Endothelial cell of umbilical vein (primary cell): ENCODE measurements around the gene MIOS. TPM values are rescaled to one million over a fixed set of nuclear protein-coding genes. Genes with fewer than 3 reads are reported as not detected.

ENCODE experiments used
- BruUV-seq: library from RNA; stranded (reverse); fragments of 400-500 nt; replicated peaks from 2 replicates; lab custom pipeline; 2021; lab: Mats Ljungman, UMichigan
- CTCF ChIA-PET: fragments of 300-600, 350-600 bp; sonication (Branson Sonifier 250); formaldehyde crosslinking; loops from one replicate; lab custom pipeline; 2021; ENCODE audit warnings: antibody characterized with exemption, inconsistent platforms; lab: Charles Lee
- POLR2A ChIA-PET: fragments of 300-600, 350-600 bp; sonication (Branson Sonifier 250); formaldehyde crosslinking; loops from one replicate; lab custom pipeline; 2021; ENCODE audit warnings: antibody characterized with exemption, inconsistent platforms; lab: Charles Lee
- DNase-seq: peaks from one replicate; pipeline ENCODE4 v3.0.0-alpha.2; 2011; ENCODE audit warnings: low read depth, low spot score
- FAIRE-seq: peaks from 2 replicates; lab custom pipeline; 2011; peaks lifted over from hg19 to GRCh38; lab: Jason Lieb, UNC
- H2AFZ ChIP-seq: 2 replicates; pipeline ENCODE4 v1.6.0; 2012; ENCODE audit warnings: low read depth, low read length, control low read depth, inconsistent platforms
- H3K27ac ChIP-seq: 2 replicates; pipeline ENCODE4 v1.5.1; 2011; ENCODE audit warnings: low read depth, mild to moderate bottlenecking, control low read depth, low read length, moderate library complexity; ENCODE audit not compliant: insufficient read depth
- H3K27me3 ChIP-seq, 2 experiments: 2 replicates each; pipeline versions ENCODE4 v1.6.0 to v1.6.1; 2011; ENCODE audit warnings: low read length in 2 of 2, mixed read lengths in 1 of 2; ENCODE audit not compliant: control insufficient read depth in 2 of 2, insufficient read depth in 2 of 2
- H3K36me3 ChIP-seq, 2 experiments: 2 replicates in 1 of 2; 3 replicates in 1 of 2; pipeline ENCODE4 v1.5.1; 2011; ENCODE audit warnings: low read length in 2 of 2, mild to moderate bottlenecking in 1 of 2, moderate library complexity in 1 of 2; ENCODE audit not compliant: control insufficient read depth in 2 of 2, insufficient read depth in 2 of 2; ENCODE audit errors: extremely low read depth in 1 of 2
- H3K4me1 ChIP-seq: 3 replicates; pipeline ENCODE4 v1.5.1; 2011; ENCODE audit warnings: mild to moderate bottlenecking, low read length; ENCODE audit not compliant: control insufficient read depth, insufficient read depth; ENCODE audit errors: extremely low read depth
- H3K4me2 ChIP-seq: 2 replicates; pipeline ENCODE4 v1.6.1; 2011; ENCODE audit warnings: low read length, control low read depth, mixed read lengths; ENCODE audit not compliant: insufficient read depth
- H3K4me3 ChIP-seq, 3 experiments: fragments of 200-600 bp in 1 of 3; sonication (generic), shearing (Covaris generic) in 1 of 3; replicated peaks in 1 of 3; 2 replicates each; pipeline ENCODE4 v1.5.1; 2011 to 2016; ENCODE audit warnings: control low read depth in 3 of 3, low read length in 3 of 3, mild to moderate bottlenecking in 2 of 3, inconsistent platforms in 1 of 3, low read depth in 1 of 3, moderate library complexity in 1 of 3; ENCODE audit not compliant: insufficient read depth in 1 of 3
- H3K79me2 ChIP-seq: 2 replicates; pipeline ENCODE4 v1.6.0; 2012; ENCODE audit warnings: low read length, inconsistent platforms; ENCODE audit not compliant: control insufficient read depth, insufficient read depth
- H3K9ac ChIP-seq: replicated peaks from 2 replicates; pipeline ENCODE3; 2011; ENCODE audit warnings: low read length, control low read depth; ENCODE audit not compliant: insufficient read depth; ENCODE audit errors: extremely low read depth
- H3K9me1 ChIP-seq: replicated peaks from 3 replicates; pipeline ENCODE4 v1.6.0; 2011; ENCODE audit warnings: mild to moderate bottlenecking, low read length; ENCODE audit not compliant: control insufficient read depth, insufficient read depth; ENCODE audit errors: extremely low read depth
- H3K9me3 ChIP-seq: replicated peaks from 2 replicates; pipeline ENCODE4 v1.5.1; 2012; ENCODE audit warnings: low read length, inconsistent platforms; ENCODE audit not compliant: control insufficient read depth, insufficient read depth
- H4K20me1 ChIP-seq: replicated peaks from 2 replicates; pipeline ENCODE3; 2011; ENCODE audit warnings: mild to moderate bottlenecking, low read length; ENCODE audit not compliant: control insufficient read depth, insufficient read depth; ENCODE audit errors: extremely low read depth
- EZH2 ChIP-seq: IDR thresholded peaks from 2 replicates; pipeline ENCODE4 v1.6.1; 2012; ENCODE audit warnings: borderline replicate concordance, low read depth, mild to moderate bottlenecking, moderate library complexity, low read length, inconsistent platforms; ENCODE audit not compliant: severe bottlenecking
- FOS ChIP-seq: IDR thresholded peaks from 2 replicates; pipeline ENCODE4 v1.6.1; 2011; ENCODE audit warnings: mild to moderate bottlenecking, low read length, moderate library complexity, borderline replicate concordance; ENCODE audit not compliant: insufficient read depth
- GATA2 ChIP-seq: IDR thresholded peaks from 2 replicates; pipeline ENCODE4 v1.7.0; 2011; ENCODE audit warnings: low read depth, mild to moderate bottlenecking, moderate library complexity, mixed read lengths, low read length; ENCODE audit not compliant: insufficient read length, insufficient read depth
- JUN ChIP-seq: IDR thresholded peaks from 2 replicates; pipeline ENCODE4 v1.6.1; 2011; ENCODE audit warnings: borderline replicate concordance, low read depth; ENCODE audit not compliant: insufficient read length, insufficient read depth
- MAX ChIP-seq: IDR thresholded peaks from 2 replicates; pipeline ENCODE4 v1.6.1; 2011; ENCODE audit not compliant: insufficient read depth, insufficient read length
- MYC ChIP-seq: IDR thresholded peaks from one replicate; pipeline ENCODE4 v1.6.1; 2011; ENCODE audit warnings: mild to moderate bottlenecking, low read depth, low read length
- POLR2A ChIP-seq: IDR thresholded peaks from 2 replicates; pipeline ENCODE4 v1.6.1; 2012; ENCODE audit warnings: low read depth, mild to moderate bottlenecking, control low read depth, low read length
- POLR2AphosphoS5 ChIP-seq: IDR thresholded peaks from 2 replicates; pipeline ENCODE4 v1.6.1; 2012; ENCODE audit warnings: low read depth, mild to moderate bottlenecking, control low read depth, low read length, moderate library complexity; ENCODE audit not compliant: insufficient read depth
- dilution Hi-C: fragments of 300-500 bp; cut with MboI; formaldehyde crosslinking; loops from one replicate; pipeline ENCODE4 v1.15.0; 2019; ENCODE audit warnings: low sequenced_read_pairs; ENCODE audit not compliant: extremely low pct_ligation_motif_present
- intact Hi-C: fragments of 100-400 bp; cut with micrococcal nuclease; formaldehyde crosslinking; loops from one replicate; pipeline ENCODE4 v1.10.0; 2022
- polyA plus RNA-seq, 4 experiments: library from polyadenylated mRNA; depleted of rRNA in 3 of 4; stranded (reverse) in 3 of 4; unstranded in 1 of 4; fragments of >200 nt; gene quantifications; 2 replicates each; pipeline versions ENCODE4 v1.2.1 to v1.2.3, GENCODE V29; 2011 to 2012; ENCODE audit warnings: missing spikeins in 1 of 4
- total RNA-seq: library from RNA; stranded (reverse); gene quantifications from 2 replicates; pipeline ENCODE4 v1.2.3, GENCODE V29; 2021
- TF ChIP-seq, protein P1 (sequence below), 2 donors: IDR thresholded peaks; 1 replicate in 1 of 2; 2 replicates in 1 of 2; pipeline ENCODE4 v1.5.1; 2011; ENCODE audit warnings: low read length in 2 of 2, mild to moderate bottlenecking in 2 of 2, moderate library complexity in 2 of 2, control low read depth in 1 of 2, inconsistent platforms in 1 of 2, low read depth in 1 of 2; ENCODE audit not compliant: insufficient read depth in 1 of 2; ENCODE audit errors: extremely low read depth in 1 of 2

MIOS gene
- total and polyA plus RNA-seq, 2 donors (not counting 3 experiments of a cell fraction or from before 2014, with no cell fraction given): 8.5 to 16.8 TPM

DNA sequence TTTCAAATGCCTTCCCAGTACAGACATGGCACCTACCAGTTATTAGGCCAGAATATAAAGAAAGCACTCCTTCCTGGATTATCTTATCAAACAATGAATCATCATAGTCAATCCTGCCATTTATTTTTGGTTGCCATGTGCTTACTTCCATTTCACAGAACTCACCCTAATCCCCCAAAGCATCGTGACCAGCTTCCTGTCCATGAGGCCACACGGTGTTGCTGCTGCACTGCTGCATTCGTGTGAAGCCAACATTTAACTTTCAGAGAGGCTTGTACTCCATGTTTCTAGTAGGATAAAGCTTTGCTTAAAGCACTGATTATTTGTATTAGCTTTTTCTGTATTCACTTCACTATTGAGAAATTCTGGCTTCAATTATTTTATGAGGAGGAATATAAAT is 45.4 kb upstream of the MIOS start:
- H3K4me2 ChIP-seq: no peak overlapping the region
- no peak overlapping the region for H3K27ac ChIP-seq
- FAIRE-seq (peak; percentile 8), DNase-seq (no peak)
- H3K9me3 ChIP-seq: no peaks in the 10 kb centered on the region
- no peak overlapping the region for H3K9ac ChIP-seq
- TF ChIP-seq JUN (no peak), POLR2A (no peak), MAX (no peak), GATA2 (no peak), MYC (no peak)
- H3K79me2 ChIP-seq: no peaks in the 10 kb centered on the region
- POLR2A ChIA-PET: no interaction called here
- no peaks in the 10 kb centered on the region for H3K36me3 ChIP-seq
- BruUV-seq: no TSS peak
- H3K27me3 ChIP-seq: peaks cover 0 to 2% of the 10 kb centered on the region in 2 experiments
- CTCF ChIA-PET: interaction anchor here (2.1 kb wide), 1 partner anchor 8 kb away, joined by 5 read pairs; no protein-coding TSS in a partner anchor
- intact Hi-C loops (no loop called here), dilution Hi-C loops (no loop called here)
- H3K4me3 ChIP-seq: no peak overlapping the region
- H4K20me1 ChIP-seq: no peaks in the 10 kb centered on the region
- no peak overlapping the region for H2AFZ ChIP-seq
- no peaks in the 10 kb centered on the region for H3K4me1 ChIP-seq
- no peaks in the 10 kb centered on the region for H3K9me1 ChIP-seq

GRCh38 chr7:7522421-7522820 is 44.3 kb upstream of the MIOS start:
- H3K9ac ChIP-seq: no peak overlapping the region
- no peak overlapping the region for H3K4me3 ChIP-seq
- H3K4me2 ChIP-seq: no peak overlapping the region
- no TSS peak for BruUV-seq
- no peaks in the 10 kb centered on the region for H3K36me3 ChIP-seq
- H3K27me3 ChIP-seq: peaks cover 0 to 2% of the 10 kb centered on the region in 2 experiments
- H3K9me1 ChIP-seq: no peaks in the 10 kb centered on the region
- ChIA-PET CTCF (interaction anchor here (1.6 to 2.1 kb wide), 2 partner anchors 9 to 98 kb away, joined by 4 to 5 read pairs; no protein-coding TSS in a partner anchor), POLR2A (no interaction called here)
- DNase-seq (no peak), FAIRE-seq (no peak)
- H4K20me1 ChIP-seq: no peaks in the 10 kb centered on the region
- dilution Hi-C loops: no loop called here
- H3K9me3 ChIP-seq: no peaks in the 10 kb centered on the region
- no peak overlapping the region for H2AFZ ChIP-seq
- intact Hi-C loops: no loop called here
- no peaks in the 10 kb centered on the region for H3K79me2 ChIP-seq
- no peak overlapping the region for H3K27ac ChIP-seq
- TF ChIP-seq FOS (no peak), GATA2 (no peak), POLR2A (no peak), POLR2AphosphoS5 (no peak), MAX (no peak), EZH2 (no peak), JUN (no peak), MYC (no peak)
- TF ChIP-seq, protein P1, sequence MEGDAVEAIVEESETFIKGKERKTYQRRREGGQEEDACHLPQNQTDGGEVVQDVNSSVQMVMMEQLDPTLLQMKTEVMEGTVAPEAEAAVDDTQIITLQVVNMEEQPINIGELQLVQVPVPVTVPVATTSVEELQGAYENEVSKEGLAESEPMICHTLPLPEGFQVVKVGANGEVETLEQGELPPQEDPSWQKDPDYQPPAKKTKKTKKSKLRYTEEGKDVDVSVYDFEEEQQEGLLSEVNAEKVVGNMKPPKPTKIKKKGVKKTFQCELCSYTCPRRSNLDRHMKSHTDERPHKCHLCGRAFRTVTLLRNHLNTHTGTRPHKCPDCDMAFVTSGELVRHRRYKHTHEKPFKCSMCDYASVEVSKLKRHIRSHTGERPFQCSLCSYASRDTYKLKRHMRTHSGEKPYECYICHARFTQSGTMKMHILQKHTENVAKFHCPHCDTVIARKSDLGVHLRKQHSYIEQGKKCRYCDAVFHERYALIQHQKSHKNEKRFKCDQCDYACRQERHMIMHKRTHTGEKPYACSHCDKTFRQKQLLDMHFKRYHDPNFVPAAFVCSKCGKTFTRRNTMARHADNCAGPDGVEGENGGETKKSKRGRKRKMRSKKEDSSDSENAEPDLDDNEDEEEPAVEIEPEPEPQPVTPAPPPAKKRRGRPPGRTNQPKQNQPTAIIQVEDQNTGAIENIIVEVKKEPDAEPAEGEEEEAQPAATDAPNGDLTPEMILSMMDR (IDR thresholded peaks at IDR 0.05; ENCODE audit: extremely low read depth in 1 of 2, insufficient read depth in 1 of 2, low read depth in 1 of 2, low read length in 2 of 2): no peak
- no peaks in the 10 kb centered on the region for H3K4me1 ChIP-seq
